NB4 (cell line): Measurements from ENCODE around the gene ADAMTS2.

Source experiments
- DNase-seq: peaks from one replicate; pipeline ENCODE4 v3.0.0; 2010; ENCODE audit warnings: low read depth
- H3K4me3 ChIP-seq: one replicate; pipeline ENCODE4 v1.5.1; 2011; ENCODE audit warnings: mild to moderate bottlenecking, low read depth, low read length, moderate library complexity
- CTCF ChIP-seq: IDR thresholded peaks from one replicate; pipeline ENCODE4 v1.5.1; 2012; ENCODE audit warnings: low read depth, low read length
- MAX ChIP-seq: IDR thresholded peaks from 2 replicates; pipeline ENCODE4 v1.6.1; 2011; ENCODE audit warnings: low read depth, low read length
- MYC ChIP-seq: IDR thresholded peaks from 2 replicates; pipeline ENCODE4 v1.6.1; 2011; ENCODE audit warnings: low read depth, low read length
- POLR2A ChIP-seq: IDR thresholded peaks from 2 replicates; pipeline ENCODE4 v1.6.1; 2011; ENCODE audit warnings: mild to moderate bottlenecking; ENCODE audit not compliant: insufficient read length; ENCODE audit errors: extremely low read depth

The ADAMTS2 gene

GRCh38 chr5:179235416-179236400 is 109.6 kb downstream of the ADAMTS2 start:
- no peak for TF ChIP-seq MAX
- TF ChIP-seq MYC = no peak
- no peak for TF ChIP-seq CTCF
- TF ChIP-seq POLR2A = no peak
- no peak for DNase-seq
- H3K4me3 ChIP-seq = no peak overlapping the region

GRCh38 chr5:179234563-179235135 is 110.6 kb downstream of the ADAMTS2 start:
- DNase-seq = no peak
- no peak overlapping the region for H3K4me3 ChIP-seq
- no peak for TF ChIP-seq POLR2A
- no peak for TF ChIP-seq MAX
- TF ChIP-seq CTCF = no peak
- no peak for TF ChIP-seq MYC

GRCh38 chr5:179233909-179234562 is 111.2 kb downstream of the ADAMTS2 start:
- TF ChIP-seq MAX = no peak
- no peak for TF ChIP-seq CTCF
- no peak for DNase-seq
- H3K4me3 ChIP-seq = no peak overlapping the region

GRCh38 chr5:179232091-179232735 is 113.0 kb downstream of the ADAMTS2 start:
- no peak for DNase-seq
- TF ChIP-seq MAX (no peak), POLR2A (no peak), CTCF (no peak)
- H3K4me3 ChIP-seq = no peak overlapping the region

- no peak for DNase-seq
- TF ChIP-seq MYC (no peak), POLR2A (no peak), CTCF (no peak), MAX (no peak)
- H3K4me3 ChIP-seq = no peak overlapping the region
These were observed 114.0 kb downstream of the ADAMTS2 start for GRCh38 chr5:179231309-179231708.
